ENCODE results near the gene NBAS.
A peak's percentile ranks its signal among the peaks of the same experiment; 100 is the strongest.
"Not testable (repeated sequence)": the region's sequence is repeated elsewhere in the genome, so short reads cannot be mapped to it uniquely, and the experiment has no call there.

NBAS gene

GRCh38 chr2:15456352-15456751 is 104.8 kb downstream of the NBAS start:
- DNase-seq: no peak

DNA sequence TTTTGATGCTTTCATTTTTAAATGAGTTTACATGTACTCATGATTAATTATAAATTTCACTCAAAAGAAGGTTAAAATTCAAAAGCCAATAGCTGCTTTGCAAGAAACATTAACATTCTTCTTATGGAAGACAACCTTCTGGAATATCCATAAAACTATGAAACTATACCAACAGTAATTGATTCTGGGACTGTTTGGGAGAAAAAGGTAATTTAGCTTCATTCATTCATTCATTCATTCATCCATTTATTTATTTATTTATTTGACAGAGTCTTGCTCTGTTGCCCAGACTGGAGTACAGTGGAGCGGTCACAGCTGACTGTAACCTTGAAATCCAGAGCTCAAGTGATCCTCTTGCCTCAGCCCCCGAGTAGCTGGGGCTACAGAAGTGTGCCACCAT is 110.3 kb downstream of the NBAS start:
- no peak for DNase-seq

DNA sequence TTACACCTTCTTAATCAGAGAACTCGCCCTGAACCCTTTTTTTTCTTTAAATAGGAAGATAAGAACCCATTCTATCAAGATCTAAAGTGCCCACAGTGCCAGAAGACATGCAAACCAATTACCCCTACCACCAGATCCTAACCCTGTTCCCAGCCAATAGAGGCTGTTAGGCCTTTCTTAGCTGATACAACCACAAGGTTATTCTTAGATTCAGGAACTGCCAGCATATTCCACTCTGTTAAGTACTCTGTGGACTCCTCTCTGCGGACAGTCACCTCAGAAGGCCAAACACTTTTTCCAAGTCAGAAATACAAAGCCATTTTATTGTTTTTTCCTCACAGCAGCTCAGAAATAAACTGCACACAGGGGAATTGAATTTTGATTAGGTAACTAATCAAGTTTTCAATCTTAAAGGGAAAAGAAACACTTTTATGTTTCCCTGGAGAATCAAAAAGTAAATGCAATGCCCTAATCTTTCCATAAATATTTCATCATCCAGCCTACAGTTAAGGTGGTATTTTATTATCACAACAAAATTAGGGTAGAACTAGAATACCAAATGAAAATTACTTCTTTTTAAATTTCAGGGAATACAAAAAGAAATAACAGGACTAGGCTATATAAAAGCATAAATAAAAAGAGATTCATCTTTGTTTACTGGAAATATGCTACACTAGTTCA is 111.4 kb downstream of the NBAS start:
- peak; percentile 54 for DNase-seq

DNA sequence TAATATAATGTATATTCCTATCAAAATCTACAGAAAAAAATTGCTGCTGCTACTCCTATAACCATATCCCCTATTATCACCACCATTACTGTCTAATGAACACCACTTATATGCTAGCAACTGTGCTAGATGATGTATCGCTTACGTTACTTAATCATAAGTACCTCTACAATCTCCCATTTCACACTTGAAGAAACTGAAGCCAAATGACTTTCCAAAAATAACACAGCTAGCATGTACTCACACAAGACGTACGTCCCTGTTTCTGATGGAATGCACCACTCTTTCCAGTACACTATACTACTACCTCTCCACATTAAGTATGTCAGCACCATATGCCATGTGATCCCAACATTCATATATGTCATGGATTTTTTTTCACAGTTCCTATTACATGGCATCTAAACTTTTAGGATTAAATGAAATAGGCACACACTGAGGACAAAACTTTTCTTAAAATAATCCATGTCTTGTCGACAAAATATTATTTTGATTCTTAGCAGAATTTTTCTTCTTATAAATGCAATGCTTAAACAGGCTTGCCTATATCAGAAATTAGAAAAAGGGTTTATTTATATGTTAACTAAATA is 112.8 kb downstream of the NBAS start:
- DNase-seq: no peak

GRCh38 chr2:15447381-15447780 is 113.8 kb downstream of the NBAS start:
- no peak for DNase-seq

DNA sequence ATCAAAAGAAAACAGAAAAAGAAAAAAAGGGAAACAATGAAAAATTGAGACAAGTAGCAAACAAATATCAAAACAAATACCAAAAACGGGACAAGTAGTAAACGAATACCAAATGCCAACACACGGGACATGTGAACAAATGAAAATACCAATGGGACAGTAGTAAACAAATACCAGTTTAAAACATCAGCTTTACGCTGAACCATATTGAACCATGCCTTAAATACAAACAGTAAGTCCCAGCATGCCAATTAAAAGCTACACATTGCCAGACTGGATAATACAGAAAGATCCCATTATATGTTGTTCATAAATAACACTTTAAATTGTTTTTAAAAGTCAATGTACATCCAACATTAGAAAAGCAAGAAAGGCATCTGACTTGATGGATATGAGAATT is 114.2 kb downstream of the NBAS start:
- no peak for DNase-seq

DNA sequence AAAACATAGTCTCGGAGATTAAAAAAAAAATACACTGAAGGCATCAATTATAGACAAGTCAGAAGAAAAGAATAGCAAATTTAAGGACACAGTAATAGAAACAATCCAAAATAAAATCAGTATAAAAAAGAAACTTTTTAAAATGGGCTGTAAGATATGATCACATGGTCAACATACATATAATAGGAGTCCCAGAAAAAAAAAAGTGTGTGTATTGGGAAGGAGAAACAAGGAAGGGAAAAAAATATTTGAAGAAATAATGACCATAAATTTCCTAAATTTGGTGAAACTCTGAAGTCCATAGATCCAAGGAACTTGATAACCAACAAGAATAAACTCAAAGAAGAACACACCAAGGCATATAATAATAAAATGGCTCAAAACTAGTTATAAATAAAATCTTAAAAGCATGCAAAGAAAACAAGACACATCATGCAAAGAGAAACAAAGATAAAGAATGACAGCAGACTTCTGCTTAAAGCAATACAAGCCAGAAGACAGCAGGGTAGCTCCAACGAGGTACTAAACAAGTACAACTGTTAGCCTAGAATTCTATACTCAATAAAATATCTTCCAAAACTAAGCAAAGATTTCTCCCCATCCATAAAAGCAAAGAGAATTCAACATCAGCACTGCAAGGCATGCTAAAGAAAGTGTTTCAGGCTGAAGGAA is 115.1 kb downstream of the NBAS start:
- DNase-seq: no peak

DNA sequence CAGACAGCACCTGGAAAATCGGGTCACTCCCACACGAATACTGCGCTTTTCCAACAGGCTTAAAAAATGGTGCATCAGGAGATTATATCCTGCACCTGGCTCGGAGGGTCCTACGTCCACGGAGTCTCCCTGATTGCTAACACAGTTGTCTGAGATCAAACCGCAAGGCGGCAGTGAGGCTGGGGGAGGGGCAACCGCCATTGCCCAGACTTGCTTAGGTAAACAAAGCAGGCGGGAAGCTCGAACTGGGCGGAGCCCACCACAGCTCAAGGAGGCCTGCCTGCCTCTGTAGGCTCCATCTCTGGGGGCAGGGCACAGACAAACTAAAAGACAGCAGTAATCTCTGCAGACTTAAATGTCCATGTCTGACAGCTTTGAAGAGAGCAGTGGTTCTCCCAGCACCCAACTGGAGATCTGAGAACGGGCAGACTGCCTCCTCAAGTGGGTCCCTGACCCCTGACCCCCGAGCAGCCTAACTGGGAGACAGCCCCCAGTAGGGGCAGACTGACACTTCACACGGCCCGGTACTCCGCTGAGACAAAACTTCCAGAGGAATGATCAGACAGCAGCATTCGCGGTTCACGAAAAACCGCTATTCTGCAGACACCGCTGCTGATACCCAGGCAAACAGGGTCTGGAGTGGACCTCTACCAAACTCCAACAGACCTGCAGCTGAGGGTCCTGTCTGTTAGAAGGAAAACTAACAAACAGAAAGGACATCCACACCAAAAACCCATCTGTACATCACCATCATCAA is 121.2 kb downstream of the NBAS start:
- DNase-seq: not testable (repeated sequence)

GRCh38 chr2:15439366-15439765 is 121.8 kb downstream of the NBAS start:
- not testable (repeated sequence) for DNase-seq

DNA sequence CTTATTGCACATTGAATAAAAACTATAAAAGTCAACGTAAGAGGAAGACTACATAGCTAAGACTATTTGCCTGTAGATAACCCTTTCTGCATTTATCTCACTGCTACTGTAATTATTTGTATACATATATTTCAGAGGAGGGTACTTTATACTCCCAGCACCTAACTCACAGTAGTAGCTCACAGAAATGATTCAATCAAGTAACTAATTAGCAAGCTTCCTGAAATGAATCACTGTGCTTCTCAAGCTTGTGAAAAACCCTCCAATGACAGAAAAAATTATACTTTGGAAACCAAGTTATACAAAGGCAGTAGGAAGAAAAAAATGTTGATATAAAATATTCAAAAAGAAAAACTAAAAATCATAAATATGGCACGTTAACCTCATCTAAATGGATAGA is 124.9 kb downstream of the NBAS start:
- DNase-seq: no peak

DNA sequence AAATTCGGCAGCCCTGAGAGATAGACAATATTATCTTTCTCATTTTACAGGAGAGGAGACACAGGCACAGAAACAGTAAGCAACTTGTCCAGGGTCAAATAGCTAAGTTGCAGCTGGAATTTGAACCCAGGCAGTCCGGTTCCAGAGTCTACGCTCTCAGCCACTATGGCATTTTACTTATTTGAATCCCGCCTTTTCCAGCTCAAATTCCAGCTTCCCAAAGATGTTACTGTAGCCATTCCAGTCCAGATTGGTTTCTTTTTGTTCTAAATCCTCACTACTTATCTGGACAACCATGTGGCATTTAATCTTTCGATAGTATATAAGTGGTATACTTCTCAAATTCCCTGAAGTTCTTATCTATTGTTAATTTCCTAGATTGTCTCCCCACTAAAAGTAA is 125.7 kb downstream of the NBAS start:
- no peak for DNase-seq

- DNase-seq: no peak
These were observed 128.4 kb downstream of the NBAS start for GRCh38 chr2:15432642-15433256.

GRCh38 chr2:15429032-15429431 is 132.1 kb downstream of the NBAS start:
- DNase-seq: no peak

DNA sequence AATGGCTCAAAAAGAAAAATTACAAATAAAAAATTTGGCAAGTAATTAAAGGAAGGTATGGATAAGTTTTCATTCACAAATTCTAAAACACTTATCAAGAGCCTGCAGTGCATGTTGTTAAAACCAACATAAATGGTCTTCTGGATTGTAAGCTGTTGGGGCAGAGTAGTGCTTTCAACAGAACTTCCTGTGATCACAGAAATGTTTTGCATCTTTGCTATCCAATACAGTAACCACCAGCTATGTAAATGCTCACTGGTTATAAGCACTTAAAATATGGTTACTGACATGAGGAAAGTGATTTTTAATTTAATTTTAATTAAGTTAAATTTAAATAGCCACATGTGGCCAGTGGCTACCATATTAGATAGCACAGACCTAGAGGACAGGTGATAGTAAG is 133.1 kb downstream of the NBAS start:
- DNase-seq: no peak

GRCh38 chr2:15426606-15427005 is 134.5 kb downstream of the NBAS start:
- no peak for DNase-seq

GRCh38 chr2:15425712-15426111 is 135.4 kb downstream of the NBAS start:
- no peak for DNase-seq

DNA sequence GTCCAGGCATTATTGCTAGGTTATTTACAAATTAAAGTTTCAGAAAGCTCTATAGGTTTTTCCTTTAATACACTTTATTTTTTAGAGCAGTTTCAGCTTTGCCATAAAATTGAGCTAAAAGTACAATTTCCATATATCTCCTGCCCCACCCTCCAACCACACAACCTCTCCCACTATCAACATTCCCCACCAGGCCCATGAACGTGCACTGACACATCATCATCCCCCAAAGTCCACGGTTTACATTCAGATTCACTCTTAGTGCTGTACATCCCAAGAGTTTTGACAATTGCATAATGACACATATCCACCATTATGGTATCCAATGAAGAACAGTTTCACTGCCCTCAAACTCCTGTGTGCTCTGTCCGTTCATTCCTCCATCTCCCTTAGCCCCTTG is 139.4 kb downstream of the NBAS start:
- DNase-seq: no peak

DNA sequence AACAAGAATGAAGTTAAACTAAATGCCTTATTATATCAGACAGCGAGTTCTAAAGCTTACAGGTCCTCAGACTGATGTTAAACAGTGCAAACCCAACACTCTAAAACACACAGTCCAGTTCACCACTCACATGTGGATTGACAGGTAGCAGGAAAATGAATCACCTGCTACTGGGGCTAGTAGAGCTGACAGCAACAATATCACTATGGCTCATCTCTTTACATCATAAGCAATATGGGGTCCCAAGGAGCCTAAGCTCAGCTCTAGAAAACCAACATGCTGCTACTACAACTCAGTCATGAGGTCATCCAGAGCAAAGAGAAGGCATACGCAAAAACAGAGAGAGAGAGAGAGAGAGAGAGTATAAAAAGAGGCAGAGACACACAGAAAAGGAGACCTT is 145.4 kb downstream of the NBAS start:
- no peak for DNase-seq

DNA sequence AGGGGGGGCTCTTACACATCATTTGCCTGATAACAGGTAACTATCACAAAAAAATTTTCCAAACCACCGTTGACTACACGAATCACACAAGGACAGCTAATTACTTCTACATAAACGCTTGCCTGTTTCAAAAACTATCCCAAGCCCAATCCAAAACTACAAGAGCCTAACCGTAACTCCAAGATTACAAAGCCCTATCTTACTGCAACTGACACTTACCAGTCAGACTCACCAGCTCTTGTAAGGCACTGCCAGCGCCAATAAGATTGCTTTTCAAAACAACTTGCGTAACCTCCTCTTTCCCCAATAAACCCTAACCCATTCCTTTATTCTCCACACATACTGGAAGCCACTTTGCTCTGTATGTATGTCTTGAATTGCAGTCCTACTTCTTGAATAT is 148.4 kb downstream of the NBAS start:
- DNase-seq: no peak

DNA sequence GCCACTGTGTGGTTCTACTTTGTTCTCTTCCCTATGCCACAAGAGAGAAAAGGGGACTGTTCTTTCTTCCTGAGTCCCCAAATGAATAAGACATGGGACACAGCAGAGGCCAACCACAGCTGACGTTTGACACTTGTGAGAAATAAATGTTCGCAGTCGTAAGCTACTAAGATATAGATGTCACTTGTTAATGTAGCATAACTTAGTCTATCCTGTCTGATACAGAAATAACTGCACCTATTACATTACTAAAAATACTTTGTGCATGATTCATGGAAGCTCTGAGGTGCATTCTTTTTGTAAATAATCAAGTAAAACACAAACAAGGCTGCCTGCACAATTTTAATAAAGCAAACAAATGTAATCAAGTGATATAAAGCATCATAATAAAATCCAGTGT is 148.8 kb downstream of the NBAS start:
- no peak for DNase-seq

DNA sequence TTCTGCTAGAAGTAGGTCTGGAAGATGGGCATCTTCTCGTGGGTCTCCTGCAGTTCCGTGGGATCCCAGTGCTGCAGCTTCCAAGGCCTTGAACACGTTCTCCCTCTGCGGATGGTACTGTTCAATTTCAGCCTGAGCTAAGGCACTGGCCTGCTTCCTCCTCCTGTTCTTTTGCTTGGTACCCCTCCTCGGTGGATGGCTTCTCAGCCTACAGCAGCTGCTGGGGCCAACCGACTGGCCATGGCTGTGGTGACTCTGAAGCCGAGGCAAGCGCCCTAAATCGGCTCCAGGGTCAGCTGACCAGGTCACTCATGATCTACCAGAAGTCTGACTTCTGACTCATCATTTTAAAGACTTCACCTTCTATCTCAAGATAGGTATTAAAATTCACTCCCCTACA is 150.2 kb downstream of the NBAS start:
- no peak for DNase-seq

GRCh38 chr2:15408759-15409158 is 152.4 kb downstream of the NBAS start:
- DNase-seq: no peak

- DNase-seq: no peak
These were observed 153.5 kb downstream of the NBAS start for GRCh38 chr2:15407666-15408065.

Measured in GDM1 (cell line).